ENCODE measurements around the gene PLEKHM3.

PLEKHM3 gene

DNA sequence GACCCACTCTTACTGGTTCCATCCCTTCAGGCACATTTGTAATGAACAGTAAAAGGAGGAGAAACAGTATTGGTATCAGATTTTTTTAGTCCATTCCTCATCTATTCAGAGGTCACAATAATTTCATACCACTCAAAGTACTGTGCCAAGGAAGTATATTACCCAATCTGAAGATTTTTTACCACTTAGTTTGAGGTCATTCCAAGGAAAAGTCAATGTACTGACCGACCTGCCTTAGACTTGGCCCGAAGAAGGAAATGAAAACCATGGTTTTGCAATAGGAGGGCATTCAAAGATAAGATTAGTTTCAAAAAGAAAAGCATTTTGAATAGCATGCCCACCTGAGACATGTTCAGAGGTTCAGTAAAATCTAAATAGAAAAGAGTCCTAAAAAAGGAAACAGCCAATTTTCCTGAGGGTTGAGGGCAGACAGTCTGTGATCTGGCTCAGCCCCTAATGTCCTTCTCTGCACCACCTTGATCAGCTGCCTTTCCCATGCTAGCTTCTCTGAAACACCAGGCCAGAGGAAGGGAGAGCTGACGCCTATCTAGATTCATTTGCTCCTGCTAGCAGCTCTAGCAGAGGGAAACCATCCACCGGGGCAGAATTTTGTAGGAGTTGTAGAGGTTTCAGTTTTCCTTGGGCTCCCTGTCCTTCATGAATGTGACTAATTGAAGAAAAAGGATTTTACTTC is 148.3 kb downstream of the PLEKHM3 start:
- no peak for DNase-seq

DNA sequence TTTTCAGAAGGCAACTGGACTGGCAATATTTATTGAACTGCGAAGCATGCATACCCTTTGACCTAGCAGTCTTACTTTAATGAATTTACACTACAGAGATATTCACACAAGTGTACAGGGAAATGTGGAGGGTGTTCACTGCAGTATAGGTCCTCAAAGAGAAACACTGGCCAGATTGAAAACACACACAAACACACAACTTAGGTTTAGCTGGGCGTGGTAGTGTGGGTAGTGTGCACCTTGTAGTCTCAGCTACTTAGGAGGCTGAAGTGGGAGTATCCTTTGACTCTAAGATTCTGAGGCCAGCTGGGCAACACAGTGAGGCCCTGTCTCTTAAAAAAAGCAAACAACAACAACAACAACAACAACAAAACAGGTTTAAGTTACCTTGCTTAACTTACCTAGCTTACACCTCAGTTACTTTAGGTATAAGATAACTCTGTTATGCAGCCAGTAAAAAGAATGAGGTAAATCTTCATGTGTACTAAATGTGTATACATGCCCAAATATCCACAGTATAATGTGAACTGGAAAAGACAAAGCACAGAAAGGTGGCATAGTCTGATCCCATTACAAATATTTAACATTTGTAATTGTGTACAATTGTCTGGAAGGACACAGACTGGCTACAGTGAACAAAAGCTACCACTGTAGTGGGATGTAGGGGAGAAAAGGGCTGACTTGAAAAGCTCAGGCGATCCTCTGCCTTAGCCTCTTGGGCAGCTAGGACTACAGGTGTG is 149.7 kb downstream of the PLEKHM3 start:
- DNase-seq, result no peak

DNA sequence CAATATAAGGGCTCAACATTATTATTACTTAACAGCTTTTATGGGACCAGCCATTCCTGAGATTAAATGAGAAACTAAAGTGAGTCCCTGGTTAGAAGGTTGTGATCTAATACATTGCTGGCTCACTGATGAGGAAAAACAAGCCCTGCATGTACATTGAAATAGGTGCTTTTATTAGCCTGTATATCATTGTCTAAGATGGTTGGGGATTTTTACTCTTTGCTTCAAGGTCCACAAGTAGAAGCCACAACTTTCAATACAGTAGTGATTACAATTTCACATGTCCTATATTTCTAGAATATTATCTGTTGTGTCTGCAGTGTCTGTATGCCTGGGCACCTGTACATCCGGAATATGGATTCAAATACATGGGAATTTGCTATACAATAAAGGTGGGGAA is 151.5 kb downstream of the PLEKHM3 start:
- no peak for DNase-seq

- no peak for DNase-seq
These were observed 153.4 kb downstream of the PLEKHM3 start for GRCh38 chr2:207871911-207872310.

DNA sequence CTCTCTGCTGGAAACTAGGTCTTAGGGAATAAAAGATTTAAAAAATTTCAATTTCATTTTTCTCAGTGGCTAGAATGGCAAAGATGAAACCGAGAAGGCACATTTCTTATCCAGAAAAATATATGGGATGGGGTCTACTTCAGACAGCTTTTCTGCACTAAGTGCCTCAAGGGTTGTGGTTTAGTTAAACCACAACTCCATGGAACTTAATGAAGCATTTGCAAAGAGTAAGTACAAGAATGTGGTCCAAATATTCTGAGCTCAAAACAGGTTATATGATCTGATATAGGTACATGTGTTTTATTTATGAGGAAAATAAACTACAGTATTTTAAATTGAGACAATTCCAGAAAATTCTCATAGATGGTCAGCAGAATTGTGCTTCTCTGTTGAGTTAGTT is 153.8 kb downstream of the PLEKHM3 start:
- DNase-seq, result no peak

GRCh38 chr2:207870814-207871213 is 154.5 kb downstream of the PLEKHM3 start:
- DNase-seq, result no peak

DNA sequence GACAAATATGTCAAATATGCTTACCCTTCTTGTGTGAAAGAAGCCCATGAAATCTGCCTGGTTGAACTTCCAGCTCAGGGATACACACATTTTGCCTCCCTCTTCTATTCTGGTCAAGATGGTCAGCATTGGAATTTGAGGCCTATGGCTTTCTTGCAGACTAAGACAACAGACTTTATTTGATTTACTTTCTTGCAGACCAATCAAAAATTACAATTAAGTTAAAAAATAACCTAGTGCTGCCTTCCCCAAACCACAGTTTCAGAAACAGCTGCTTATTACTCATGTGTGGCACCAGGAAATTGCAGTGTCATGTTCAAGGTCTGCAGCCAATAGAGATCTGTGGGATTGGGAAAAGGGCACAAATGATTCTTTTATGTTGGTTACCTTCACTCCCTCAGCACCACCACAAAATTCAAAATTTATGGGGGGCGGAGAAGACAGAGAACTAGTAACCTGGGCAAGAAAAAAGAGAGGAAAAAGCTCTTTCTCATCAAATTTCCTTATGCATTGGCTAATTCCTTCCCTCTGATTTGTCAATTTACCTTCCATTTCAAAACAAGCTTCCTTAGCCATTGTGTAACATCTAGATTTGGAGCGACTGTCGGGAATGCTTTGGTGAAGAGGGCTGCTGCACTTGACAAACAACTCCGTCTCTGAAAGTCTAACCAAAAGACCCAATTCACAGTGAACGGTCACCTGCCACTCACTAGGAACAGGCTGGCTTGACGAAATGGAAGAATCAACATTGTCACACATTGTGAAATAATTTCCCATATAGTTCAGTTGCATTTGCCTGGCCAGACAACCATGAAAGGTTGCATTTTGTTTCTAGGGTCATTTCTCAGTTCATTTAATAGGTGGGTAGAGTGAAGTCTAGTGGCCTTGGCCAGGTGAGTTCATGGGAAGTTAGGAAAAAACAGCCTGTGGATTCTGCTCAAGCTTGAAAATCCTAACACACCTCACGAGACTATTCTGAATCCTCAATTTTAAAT is 155.2 kb downstream of the PLEKHM3 start:
- no peak for DNase-seq

GRCh38 chr2:207868855-207869596 is 156.3 kb downstream of the PLEKHM3 start:
- no peak for DNase-seq

DNA sequence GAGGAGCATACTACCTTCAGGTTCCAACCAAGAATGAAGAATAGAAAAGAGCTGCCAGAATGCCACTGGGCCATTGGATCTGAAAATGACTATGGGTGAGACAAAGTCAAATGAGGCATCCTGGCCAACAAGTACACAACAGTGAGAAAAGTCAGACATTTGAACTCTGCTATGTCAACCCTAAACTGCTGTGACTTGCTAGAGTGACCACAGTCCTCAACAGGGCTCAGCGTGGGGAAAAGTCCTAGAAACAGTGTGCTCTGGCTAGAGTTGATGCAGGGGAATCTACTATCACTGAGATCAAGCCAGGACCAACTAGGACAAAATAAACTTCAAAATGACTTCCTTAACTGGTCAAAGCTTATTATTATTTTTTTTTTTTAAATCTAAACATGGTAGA is 157.4 kb downstream of the PLEKHM3 start:
- DNase-seq, result no peak

GRCh38 chr2:207867056-207867455 is 158.3 kb downstream of the PLEKHM3 start:
- no peak for DNase-seq

- DNase-seq, result no peak
These were observed 160.1 kb downstream of the PLEKHM3 start for GRCh38 chr2:207865210-207865609.

- DNase-seq, result no peak
These were observed 162.0 kb downstream of the PLEKHM3 start for GRCh38 chr2:207863345-207863744.

GRCh38 chr2:207861789-207862188 is 163.5 kb downstream of the PLEKHM3 start:
- DNase-seq, result no peak

GRCh38 chr2:207860685-207861084 is 164.6 kb downstream of the PLEKHM3 start:
- DNase-seq, result no peak

DNA sequence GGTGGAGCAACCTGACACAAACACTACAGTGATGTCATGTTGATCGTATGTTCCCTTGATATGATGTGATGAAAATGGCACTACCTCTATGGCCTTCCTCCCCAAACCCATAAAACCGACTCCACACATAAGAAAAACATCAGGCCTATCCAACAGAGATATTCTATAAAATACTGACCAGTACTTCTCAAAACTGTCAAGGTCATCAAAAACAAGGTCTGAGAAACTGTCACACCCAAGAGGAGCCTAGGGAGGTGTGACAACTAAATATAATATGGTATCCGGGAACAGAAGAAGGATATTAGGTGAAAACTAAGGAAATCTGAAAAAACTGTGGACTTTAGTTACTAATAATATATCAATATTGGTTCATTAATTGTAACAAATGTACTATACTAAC is 169.7 kb downstream of the PLEKHM3 start:
- no peak for DNase-seq

- DNase-seq, result no peak
These were observed 170.6 kb downstream of the PLEKHM3 start for GRCh38 chr2:207854484-207855440.

DNA sequence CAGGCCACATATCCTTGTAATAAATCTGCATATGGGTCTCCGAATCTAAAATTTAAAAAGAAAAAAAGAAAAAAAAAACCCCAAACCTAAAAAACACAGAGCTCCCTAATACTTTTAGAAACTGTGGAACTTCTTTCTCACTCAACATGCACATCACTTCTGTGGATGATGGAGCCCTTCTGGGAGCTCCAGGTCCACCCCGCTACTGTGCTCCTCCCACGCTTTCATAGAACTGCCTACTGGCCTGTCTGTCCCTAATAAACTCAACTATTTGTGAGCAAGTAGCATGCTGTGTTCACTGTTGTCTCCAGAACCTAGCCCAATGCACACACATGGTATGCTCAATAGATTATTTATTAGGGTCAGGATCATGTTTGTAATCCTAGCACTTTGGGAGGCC is 172.5 kb downstream of the PLEKHM3 start:
- no peak for DNase-seq

GRCh38 chr2:207849443-207849842 is 175.9 kb downstream of the PLEKHM3 start:
- no peak for DNase-seq

DNA sequence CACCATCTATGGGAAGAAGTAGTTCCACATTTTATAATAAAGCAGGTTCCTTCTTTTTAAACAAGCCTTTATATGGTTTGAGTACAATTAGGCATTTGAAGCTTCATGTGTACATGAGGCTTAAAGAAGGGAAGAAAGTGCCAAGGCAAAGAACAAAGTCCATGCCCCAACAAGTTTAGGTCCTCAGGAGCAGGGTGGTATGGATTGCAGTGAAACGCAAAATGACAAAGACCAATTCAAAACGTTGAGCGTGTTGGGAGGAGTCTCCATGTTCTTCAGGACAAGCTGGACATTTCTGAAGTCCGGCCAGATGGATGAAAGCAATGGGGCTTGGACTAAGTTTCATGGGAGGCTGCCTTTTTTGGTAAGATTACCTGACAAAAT is 176.8 kb downstream of the PLEKHM3 start:
- no peak for DNase-seq

GRCh38 chr2:207847807-207848544 is 177.4 kb downstream of the PLEKHM3 start:
- no peak for DNase-seq

Measured in activated T-cell treated with anti-CD3 and anti-CD28 coated beads, Interleukin-2, amount 50 U/mL, for 48 hours (primary cell).